Breast epithelium (tissue), 3 donors: Measurements from ENCODE around the gene TFE3.

Experiments used
- POLR2A ChIP-seq: fragments of 450-650 bp; IDR thresholded peaks from one replicate; pipeline ENCODE4 v1.6.1; 2016; ENCODE audit warnings: antibody characterized with exemption, mild to moderate bottlenecking, moderate library complexity
- POLR2AphosphoS5 ChIP-seq, 3 donors: sonication (generic); formaldehyde crosslinking; IDR thresholded peaks; one replicate each; pipeline ENCODE4 v1.6.1; 2017; ENCODE audit warnings: antibody characterized with exemption in 3 of 3
- TF ChIP-seq, protein P1 (sequence below), 3 donors: fragments of 450-650 bp; IDR thresholded peaks; one replicate each; pipeline ENCODE4 v1.5.1; 2016 to 2017; ENCODE audit warnings: antibody characterized with exemption in 3 of 3, mild to moderate bottlenecking in 3 of 3, moderate library complexity in 3 of 3

DNA sequence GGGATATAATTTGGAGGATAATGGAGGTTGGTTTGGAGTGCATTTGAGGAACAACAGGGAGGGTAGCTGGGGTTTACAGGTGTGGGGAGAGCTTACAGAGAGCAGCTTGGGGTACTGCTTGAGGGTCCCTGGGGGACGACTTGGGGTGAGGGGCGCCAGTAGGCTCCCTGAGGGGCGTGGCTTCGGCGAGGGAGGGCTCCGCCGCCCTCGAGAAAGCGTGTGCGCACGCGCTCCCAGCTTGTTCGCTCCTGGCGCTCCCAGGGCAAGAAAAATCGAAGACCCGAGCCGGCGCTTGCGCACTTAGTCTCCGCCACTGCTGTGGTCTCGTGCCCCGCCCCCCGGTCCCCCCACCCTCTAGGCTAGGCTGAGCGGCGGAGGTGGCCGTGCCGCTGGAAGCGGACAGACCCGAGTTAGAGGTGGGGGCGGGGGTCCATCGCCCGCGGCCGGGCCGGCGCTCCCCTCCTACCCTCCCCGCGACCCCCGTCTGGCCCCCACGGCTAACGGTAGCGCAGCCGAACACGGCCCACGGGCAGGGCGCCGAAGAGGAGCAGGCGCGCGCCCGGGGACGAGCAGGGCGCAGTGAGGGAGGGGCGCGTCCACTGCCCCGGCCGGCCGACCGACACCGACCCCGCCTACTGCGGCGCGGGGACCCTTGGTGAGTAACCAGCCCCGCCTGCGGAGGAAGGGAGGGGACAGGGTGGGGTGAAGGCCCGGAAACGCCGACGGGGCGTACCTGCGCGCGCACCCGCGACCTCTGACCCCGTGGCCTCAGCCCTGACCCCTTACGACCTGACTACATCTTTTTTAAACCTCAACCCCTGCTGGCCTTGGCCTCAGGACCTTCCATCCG lies 10.3 kb upstream of the TFE3 start:
- TF ChIP-seq, protein P1, sequence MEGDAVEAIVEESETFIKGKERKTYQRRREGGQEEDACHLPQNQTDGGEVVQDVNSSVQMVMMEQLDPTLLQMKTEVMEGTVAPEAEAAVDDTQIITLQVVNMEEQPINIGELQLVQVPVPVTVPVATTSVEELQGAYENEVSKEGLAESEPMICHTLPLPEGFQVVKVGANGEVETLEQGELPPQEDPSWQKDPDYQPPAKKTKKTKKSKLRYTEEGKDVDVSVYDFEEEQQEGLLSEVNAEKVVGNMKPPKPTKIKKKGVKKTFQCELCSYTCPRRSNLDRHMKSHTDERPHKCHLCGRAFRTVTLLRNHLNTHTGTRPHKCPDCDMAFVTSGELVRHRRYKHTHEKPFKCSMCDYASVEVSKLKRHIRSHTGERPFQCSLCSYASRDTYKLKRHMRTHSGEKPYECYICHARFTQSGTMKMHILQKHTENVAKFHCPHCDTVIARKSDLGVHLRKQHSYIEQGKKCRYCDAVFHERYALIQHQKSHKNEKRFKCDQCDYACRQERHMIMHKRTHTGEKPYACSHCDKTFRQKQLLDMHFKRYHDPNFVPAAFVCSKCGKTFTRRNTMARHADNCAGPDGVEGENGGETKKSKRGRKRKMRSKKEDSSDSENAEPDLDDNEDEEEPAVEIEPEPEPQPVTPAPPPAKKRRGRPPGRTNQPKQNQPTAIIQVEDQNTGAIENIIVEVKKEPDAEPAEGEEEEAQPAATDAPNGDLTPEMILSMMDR (IDR thresholded peaks at IDR 0.05): no peak
- no peak for TF ChIP-seq POLR2A
- no peak for TF ChIP-seq POLR2AphosphoS5 (IDR thresholded peaks at IDR 0.05)
